Uterus (tissue), 2 donors: ENCODE results near the gene PRR5L.

Experiments
- POLR2A ChIP-seq, 2 donors: fragments of 450-650 bp; IDR thresholded peaks; one replicate each; pipeline ENCODE4 v1.6.1; 2016; ENCODE audit warnings: antibody characterized with exemption in 2 of 2, mild to moderate bottlenecking in 1 of 2, moderate library complexity in 1 of 2
- TF ChIP-seq, protein P1 (sequence below), 4 experiments: fragments of 200-600 bp in 2 of 4; fragments of 450-650 bp in 2 of 4; sonication (generic) in 2 of 4; IDR thresholded peaks; one replicate each; pipeline ENCODE4 v1.5.1; 2016 to 2019; ENCODE audit warnings: antibody characterized with exemption in 4 of 4, mild to moderate bottlenecking in 2 of 4, moderate library complexity in 1 of 4

DNA sequence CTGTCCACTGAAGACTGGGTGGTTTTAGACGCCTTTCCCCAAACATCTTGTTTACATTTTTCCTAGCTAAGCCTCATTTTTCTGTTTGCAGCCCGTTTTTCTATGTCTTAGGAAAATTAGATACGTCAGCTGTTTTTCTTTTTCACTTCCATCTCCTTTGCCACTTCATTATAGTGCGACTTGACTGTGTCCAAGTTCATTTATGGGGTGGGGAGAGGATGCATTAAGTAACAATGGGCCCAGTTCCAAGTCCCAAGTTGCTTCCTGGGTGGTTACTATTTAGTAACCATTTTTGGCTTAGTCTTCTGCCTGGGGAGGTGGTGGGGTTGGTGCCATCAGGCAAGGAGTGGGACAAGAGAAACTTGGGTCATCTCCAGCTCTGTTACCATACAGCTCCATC, 131.0 kb downstream of the PRR5L start:
- no peak for TF ChIP-seq POLR2A (IDR thresholded peaks at IDR 0.05)
- TF ChIP-seq, protein P1, sequence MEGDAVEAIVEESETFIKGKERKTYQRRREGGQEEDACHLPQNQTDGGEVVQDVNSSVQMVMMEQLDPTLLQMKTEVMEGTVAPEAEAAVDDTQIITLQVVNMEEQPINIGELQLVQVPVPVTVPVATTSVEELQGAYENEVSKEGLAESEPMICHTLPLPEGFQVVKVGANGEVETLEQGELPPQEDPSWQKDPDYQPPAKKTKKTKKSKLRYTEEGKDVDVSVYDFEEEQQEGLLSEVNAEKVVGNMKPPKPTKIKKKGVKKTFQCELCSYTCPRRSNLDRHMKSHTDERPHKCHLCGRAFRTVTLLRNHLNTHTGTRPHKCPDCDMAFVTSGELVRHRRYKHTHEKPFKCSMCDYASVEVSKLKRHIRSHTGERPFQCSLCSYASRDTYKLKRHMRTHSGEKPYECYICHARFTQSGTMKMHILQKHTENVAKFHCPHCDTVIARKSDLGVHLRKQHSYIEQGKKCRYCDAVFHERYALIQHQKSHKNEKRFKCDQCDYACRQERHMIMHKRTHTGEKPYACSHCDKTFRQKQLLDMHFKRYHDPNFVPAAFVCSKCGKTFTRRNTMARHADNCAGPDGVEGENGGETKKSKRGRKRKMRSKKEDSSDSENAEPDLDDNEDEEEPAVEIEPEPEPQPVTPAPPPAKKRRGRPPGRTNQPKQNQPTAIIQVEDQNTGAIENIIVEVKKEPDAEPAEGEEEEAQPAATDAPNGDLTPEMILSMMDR (IDR thresholded peaks at IDR 0.05): no peak
